IMR-90 (cell line): ENCODE data around the gene MAPKAPK5.

Experiments
- MAFK ChIP-seq: IDR thresholded peaks from 2 replicates; pipeline ENCODE4 v1.6.1; 2012; ENCODE audit warnings: low read depth, low read length, improper control_type of control experiment
- POLR2A ChIP-seq: IDR thresholded peaks from 2 replicates; pipeline ENCODE4 v1.6.1; 2012; ENCODE audit warnings: mild to moderate bottlenecking, low read depth, low read length
- RAD21 ChIP-seq: IDR thresholded peaks from 2 replicates; pipeline ENCODE4 v1.6.1; 2012; ENCODE audit warnings: low read length, improper control_type of control experiment
- RFX5 ChIP-seq: IDR thresholded peaks from 2 replicates; pipeline ENCODE4 v1.8.0; 2012; ENCODE audit warnings: low read depth, mild to moderate bottlenecking, low read length, moderate library complexity
- USF2 ChIP-seq: fragments of 150-350 bp; IDR thresholded peaks from 2 replicates; pipeline ENCODE4 v1.6.1; 2017; ENCODE audit warnings: mild to moderate bottlenecking, antibody characterized with exemption, low read length, low read depth
- TF ChIP-seq, protein P1 (sequence below): conservative IDR thresholded peaks from 2 replicates; pipeline ENCODE4 v1.5.1; 2012; ENCODE audit warnings: mild to moderate bottlenecking, low read depth, low read length, improper control_type of control experiment
- TF ChIP-seq, protein P2 (sequence below): fragments of 150-350 bp; IDR thresholded peaks from 2 replicates; pipeline ENCODE4 v1.6.1; 2016; ENCODE audit warnings: low read depth, mild to moderate bottlenecking, low read length, moderate library complexity, borderline replicate concordance

DNA sequence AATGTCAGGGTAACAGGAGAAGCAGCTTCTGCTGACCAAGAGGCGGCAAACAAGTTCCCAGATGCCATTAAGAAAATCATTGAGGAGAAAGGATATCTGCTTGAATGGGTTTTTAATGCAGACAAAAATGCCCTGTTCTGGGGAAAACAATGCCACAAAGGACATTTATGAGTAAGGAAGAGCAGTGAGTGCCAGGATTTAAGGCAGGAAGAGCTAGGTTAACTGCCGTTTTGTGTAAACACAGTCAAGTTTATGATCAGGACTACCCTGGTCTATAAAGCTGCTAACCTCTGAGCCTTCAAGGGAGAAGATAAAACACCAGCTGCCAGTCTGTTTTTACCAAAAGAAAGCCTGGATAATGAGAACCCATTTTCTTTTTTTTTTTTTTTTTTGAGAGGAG, 8.5 kb downstream of the MAPKAPK5 start:
- TF ChIP-seq, protein P1, sequence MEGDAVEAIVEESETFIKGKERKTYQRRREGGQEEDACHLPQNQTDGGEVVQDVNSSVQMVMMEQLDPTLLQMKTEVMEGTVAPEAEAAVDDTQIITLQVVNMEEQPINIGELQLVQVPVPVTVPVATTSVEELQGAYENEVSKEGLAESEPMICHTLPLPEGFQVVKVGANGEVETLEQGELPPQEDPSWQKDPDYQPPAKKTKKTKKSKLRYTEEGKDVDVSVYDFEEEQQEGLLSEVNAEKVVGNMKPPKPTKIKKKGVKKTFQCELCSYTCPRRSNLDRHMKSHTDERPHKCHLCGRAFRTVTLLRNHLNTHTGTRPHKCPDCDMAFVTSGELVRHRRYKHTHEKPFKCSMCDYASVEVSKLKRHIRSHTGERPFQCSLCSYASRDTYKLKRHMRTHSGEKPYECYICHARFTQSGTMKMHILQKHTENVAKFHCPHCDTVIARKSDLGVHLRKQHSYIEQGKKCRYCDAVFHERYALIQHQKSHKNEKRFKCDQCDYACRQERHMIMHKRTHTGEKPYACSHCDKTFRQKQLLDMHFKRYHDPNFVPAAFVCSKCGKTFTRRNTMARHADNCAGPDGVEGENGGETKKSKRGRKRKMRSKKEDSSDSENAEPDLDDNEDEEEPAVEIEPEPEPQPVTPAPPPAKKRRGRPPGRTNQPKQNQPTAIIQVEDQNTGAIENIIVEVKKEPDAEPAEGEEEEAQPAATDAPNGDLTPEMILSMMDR: no peak
- TF ChIP-seq RFX5: no peak
- TF ChIP-seq, protein P2, sequence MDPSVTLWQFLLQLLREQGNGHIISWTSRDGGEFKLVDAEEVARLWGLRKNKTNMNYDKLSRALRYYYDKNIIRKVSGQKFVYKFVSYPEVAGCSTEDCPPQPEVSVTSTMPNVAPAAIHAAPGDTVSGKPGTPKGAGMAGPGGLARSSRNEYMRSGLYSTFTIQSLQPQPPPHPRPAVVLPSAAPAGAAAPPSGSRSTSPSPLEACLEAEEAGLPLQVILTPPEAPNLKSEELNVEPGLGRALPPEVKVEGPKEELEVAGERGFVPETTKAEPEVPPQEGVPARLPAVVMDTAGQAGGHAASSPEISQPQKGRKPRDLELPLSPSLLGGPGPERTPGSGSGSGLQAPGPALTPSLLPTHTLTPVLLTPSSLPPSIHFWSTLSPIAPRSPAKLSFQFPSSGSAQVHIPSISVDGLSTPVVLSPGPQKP: no peak
- TF ChIP-seq POLR2A: no peak
- no peak for TF ChIP-seq MAFK
- no peak for TF ChIP-seq USF2
- no peak for TF ChIP-seq RAD21
